ENCODE measurements around the gene GYS2.

GYS2 gene

GRCh38 chr12:21502872-21503271, 101.8 kb downstream of the GYS2 start:
- no peak for DNase-seq (ENCODE audit: low read depth)

DNA sequence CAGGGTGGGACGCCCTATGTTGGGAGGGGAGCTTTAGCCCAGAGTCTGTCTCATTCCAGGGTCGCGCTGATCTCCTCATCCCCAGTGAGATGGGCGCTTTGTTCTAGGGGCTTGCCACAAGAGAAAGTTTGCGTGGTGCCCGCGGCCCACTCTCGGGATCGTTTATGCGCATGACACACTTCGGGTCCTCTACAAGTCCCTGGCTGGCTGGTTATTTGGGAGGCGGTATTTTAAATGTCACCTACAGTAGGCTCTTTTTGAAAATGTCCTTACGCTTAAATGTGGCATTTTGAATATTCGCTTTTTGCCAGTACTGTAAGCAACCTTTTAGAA, 102.5 kb downstream of the GYS2 start:
- peak; percentile 5 for DNase-seq (ENCODE audit: low read depth)

DNA sequence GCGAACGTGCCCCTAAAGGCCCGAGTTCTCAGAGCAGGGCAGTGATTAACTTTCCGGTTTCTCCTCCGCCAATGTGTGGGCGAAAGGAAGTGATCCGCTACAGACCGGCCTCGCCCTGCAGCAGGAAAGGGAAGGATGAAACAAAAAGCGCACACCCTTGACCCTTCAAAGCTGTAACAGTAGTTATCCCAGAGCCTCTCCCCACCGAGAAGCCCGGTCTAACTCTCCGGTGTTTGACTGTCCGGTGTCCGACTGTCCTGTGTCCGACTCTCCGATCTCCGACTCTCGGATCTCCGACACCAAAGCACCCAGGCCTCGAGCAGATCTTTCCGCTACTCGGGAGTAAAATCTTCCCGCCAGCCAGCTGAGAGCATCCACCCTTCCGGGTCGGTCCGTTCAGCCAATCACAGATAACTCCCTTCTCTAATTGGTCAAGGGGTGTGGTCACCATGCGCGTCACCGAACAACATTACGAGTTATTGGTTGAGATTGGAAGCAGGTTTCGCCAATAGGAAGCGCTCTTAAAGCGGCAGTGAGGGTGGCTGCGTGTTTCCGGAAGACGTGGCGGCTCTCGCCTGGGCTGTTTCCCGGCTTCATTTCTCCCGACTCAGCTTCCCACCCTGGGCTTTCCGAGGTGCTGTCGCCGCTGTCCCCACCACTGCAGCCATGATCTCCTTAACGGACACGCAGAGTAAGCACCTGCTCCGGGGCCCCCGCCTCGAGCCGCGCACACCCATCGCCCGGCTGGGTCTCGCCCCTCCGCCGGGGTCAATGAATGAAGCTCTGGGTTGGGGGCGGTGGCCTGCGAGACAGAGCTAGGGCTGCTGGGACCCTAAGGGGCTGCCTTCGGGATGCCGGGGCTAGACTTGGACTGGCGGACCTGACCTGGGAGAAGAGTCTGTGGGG, 103.1 kb downstream of the GYS2 start, which contains the start of the genes GOLT1B and RECQL:
TSS of gene GOLT1B (plus strand) at position 532 of the 906 bp plus-strand sequence. CDS start at position 667, 135 bp downstream.
TSS of gene RECQL (minus strand) at position 378 of the 906 bp plus-strand sequence. CDS start 2,065 bp downstream, outside the sequence.
- peak; percentile 80 for DNase-seq (ENCODE audit: low read depth)

GRCh38 chr12:21500786-21501257, 103.8 kb downstream of the GYS2 start:
- no peak for DNase-seq (ENCODE audit: low read depth)

DNA sequence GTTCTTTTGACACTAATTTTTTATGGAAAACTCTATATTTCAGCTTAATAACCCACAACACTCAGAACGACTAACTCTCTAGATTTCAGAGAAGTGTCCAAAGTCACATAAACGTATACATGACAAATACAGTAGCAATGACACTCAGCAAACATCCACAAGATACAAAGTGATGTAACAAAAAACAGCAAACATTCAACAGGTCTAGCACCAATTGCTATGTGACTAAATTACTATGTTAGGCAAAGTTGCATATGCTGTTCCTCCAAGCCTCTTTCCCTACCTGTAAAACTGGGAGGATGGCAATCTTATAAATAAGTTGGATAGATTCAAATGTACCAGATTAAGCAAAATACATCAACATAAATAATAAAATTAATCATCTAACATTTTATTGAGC, 104.9 kb downstream of the GYS2 start:
- DNase-seq (ENCODE audit: low read depth) = no peak
